B cell (primary cell): ENCODE data around the gene ESYT2.

Experiments used
- EZH2 ChIP-seq: IDR thresholded peaks from 2 replicates; pipeline ENCODE4 v1.6.1; 2012; ENCODE audit warnings: borderline replicate concordance, low read depth, mild to moderate bottlenecking, moderate library complexity, low read length; ENCODE audit not compliant: insufficient read depth, poor library complexity, severe bottlenecking
- TF ChIP-seq, protein P1 (sequence below): fragments of 200-600 bp; IDR thresholded peaks from one replicate; pipeline ENCODE4 v1.8.0; 2022; ENCODE audit warnings: antibody characterized with exemption, mild to moderate bottlenecking

DNA sequence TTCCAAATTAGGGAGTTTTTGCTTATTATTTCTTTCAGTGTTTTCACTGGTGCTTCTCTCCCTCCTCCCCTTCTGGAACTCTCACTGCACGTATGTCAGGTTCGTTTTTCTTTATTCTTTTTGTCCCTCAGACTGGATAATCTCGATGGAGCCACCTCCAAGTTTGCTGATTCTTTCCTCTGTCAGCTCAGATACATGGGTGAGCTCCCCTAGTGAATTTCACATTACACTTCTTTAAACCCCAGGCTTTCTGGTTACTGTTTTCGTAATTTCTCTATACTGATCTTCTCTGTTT, 103.9 kb downstream of the ESYT2 start:
- TF ChIP-seq, protein P1, sequence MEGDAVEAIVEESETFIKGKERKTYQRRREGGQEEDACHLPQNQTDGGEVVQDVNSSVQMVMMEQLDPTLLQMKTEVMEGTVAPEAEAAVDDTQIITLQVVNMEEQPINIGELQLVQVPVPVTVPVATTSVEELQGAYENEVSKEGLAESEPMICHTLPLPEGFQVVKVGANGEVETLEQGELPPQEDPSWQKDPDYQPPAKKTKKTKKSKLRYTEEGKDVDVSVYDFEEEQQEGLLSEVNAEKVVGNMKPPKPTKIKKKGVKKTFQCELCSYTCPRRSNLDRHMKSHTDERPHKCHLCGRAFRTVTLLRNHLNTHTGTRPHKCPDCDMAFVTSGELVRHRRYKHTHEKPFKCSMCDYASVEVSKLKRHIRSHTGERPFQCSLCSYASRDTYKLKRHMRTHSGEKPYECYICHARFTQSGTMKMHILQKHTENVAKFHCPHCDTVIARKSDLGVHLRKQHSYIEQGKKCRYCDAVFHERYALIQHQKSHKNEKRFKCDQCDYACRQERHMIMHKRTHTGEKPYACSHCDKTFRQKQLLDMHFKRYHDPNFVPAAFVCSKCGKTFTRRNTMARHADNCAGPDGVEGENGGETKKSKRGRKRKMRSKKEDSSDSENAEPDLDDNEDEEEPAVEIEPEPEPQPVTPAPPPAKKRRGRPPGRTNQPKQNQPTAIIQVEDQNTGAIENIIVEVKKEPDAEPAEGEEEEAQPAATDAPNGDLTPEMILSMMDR, result no peak
- TF ChIP-seq EZH2, result no peak
